ENCODE data around the gene GPN2. TPM values are rescaled to one million over a fixed set of nuclear protein-coding genes. Genes with fewer than 3 reads are reported as not detected.

The GPN2 gene
- total RNA-seq = 10 to 100 TPM; 44.8 to 61.4 TPM

DNA sequence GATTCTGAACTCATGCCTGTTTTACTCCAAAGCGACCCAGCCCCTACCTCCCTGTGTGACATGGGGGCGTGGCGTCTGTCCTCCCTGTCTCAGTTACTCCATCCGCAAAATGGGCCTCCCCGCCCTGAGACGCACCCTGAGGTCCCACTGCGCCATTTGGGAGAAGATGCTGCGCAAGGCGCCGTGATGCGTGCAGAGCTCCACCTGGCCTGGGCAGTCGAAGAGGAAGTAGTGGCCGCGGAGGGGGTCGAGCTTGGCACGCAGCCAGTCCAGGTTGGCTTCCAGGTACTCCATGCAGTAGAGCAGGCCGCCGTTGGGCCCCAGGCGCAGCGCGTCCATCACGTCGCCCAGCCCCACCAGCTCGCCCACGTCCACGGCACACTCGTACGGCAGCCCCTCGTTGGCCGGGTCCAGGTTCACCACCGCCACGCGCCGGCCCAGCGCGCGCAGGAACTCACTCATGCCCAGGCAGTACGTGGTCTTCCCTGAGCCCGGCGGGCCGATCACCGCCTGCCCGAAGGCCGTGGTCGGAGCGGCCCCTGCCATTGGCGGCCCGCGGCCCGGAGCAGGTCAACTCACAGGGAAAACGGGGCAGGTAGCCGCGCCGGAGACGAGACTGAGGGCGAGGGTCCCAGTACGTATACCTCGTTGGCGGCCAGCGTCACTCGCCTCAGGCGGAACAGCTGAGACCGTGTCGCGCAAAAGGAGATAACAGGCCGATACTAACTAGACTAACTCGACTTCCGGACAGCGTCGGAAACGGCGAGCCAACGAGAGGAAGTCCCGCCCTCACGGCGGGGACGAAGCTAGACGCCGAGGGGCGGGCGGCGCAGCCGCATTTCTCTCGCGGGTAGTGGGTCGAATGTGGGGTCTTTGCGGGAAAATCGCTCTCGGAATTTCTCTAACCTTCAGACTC, at the start of gene GPN2:
TSS of gene GPN2 (minus strand) at position 733 of the 916 bp plus-strand sequence. CDS start at position 546, 187 bp downstream.
- peak within 1 kb of the TSS; percentile 98 for H3K27ac Mint-ChIP-seq
- H3K9me3 Mint-ChIP-seq = no peaks in the 10 kb centered on the region
- H3K4me3 Mint-ChIP-seq = peak within 1 kb of the TSS; percentile 99
- peaks cover 87% of the 10 kb centered on the region for H3K36me3 Mint-ChIP-seq (ENCODE audit: low read depth)
- no peaks in the 10 kb centered on the region for H3K27me3 Mint-ChIP-seq
- H3K4me1 Mint-ChIP-seq = peaks cover 24% of the 10 kb centered on the region
- peak; percentile 99 for ATAC-seq (replicated peaks)

DNA sequence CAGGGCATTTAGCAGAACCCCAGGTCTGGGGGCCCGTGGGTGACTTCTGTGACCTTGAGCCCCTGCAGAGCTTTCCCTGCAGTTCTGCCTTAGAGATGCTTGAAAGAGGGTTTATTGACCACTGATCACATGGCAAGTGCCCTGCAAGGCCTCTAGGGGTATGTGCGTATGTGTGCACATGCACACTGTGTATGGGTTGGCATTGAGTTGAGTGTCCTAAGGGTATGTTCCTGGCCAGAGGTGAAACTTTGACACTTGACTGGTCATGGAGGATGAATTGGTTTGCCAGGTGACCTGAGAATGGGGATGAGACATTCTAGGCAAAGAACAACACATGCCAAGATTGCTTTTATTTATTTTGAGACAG, 48.6 kb upstream of the GPN2 start:
- no peaks in the 10 kb centered on the region for H3K4me1 Mint-ChIP-seq
- H3K9me3 Mint-ChIP-seq = no peaks in the 10 kb centered on the region
- no peaks in the 10 kb centered on the region for H3K27me3 Mint-ChIP-seq
- no peak for ATAC-seq (replicated peaks)
- H3K27ac Mint-ChIP-seq = no peak overlapping the region
- peaks cover 75% of the 10 kb centered on the region for H3K36me3 Mint-ChIP-seq (ENCODE audit: low read depth)
- H3K4me3 Mint-ChIP-seq = no peak overlapping the region

DNA sequence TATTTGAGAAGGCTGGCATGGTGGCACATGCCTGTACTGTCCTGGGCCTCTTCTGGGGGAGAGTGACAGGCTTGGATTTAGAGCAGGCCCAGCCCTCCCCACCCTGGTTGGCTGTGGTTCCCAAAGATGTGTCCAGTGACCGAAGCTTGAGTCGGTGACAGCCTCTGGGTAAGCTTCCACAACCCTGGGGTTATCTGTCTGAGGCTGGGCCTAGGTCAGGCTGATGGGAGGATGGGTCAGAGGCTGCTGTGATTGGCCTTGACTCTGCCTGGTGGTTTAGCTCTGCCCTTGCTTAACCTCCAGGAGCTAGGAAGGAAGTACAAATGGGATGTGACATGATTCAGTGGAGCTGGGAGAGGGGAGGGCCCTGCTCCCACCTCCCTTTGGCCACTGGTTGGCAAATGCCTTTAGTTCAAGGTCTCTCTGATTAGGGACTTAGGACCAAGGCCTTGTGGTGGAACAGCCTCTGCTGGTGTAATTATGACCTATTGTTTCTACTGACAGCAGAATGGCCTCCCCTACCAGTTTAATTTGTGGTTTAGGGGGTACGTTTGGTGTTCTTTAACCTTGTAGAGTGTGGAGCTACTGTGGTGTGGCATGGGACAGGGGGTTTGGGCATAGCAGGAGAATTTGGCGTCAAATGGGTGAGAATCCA, 48.0 kb upstream of the GPN2 start:
- no peak overlapping the region for H3K4me3 Mint-ChIP-seq
- no peaks in the 10 kb centered on the region for H3K9me3 Mint-ChIP-seq
- H3K36me3 Mint-ChIP-seq (ENCODE audit: low read depth) = peaks cover 75% of the 10 kb centered on the region
- H3K27me3 Mint-ChIP-seq = no peaks in the 10 kb centered on the region
- no peak for ATAC-seq (replicated peaks)
- no peaks in the 10 kb centered on the region for H3K4me1 Mint-ChIP-seq
- no peak overlapping the region for H3K27ac Mint-ChIP-seq

DNA sequence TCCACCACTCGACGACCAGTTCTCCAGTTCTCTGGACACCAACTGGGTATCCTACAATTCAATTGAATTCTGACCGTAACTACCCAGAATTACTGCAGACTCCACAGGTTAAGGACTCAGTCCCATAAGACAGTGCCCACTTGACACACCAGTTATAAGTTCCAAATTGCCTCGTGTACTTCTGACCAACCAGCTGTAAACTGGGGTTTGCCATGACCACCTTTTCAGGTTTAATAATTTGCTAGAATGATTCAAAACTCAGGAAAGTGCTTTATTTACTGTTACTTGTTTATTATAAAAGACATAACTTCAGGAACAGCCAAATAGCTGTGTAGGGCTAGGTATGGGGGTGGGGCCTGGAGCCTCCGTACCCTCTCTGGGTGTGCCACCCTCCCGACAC, 46.7 kb upstream of the GPN2 start:
- Mint-ChIP-seq H3K27me3 (no peaks in the 10 kb centered on the region), H3K9me3 (no peaks in the 10 kb centered on the region)

DNA sequence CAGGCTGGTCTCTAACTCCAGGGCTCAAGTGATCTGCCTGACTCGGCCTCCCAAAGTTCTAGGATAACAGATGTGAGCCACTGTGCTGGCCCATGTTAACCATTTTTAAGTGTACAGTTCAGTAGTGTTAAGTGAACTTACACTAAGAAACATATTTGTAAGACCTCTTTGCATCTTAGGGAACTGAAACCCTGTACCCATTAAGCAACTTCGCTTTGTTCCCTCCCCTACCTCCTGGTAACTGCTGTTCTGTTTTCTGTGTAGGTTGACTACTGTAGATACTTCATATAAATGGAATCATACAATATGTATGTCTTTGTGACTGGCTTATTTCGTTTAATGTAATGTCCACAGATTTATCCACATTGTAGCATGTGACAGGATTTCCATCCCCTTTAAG, 42.4 kb upstream of the GPN2 start:
- no peak for ATAC-seq (replicated peaks)
- no peaks in the 10 kb centered on the region for H3K9me3 Mint-ChIP-seq
- H3K27me3 Mint-ChIP-seq = no peaks in the 10 kb centered on the region
- no peaks in the 10 kb centered on the region for H3K4me1 Mint-ChIP-seq
- H3K36me3 Mint-ChIP-seq (ENCODE audit: low read depth) = peaks cover 80% of the 10 kb centered on the region
- H3K4me3 Mint-ChIP-seq = no peak overlapping the region
- H3K27ac Mint-ChIP-seq = peak overlapping the region; percentile 38

More for the DNA sequence above, 46.7 kb upstream of the GPN2 start:
- no peak for ATAC-seq (replicated peaks)
- H3K27ac Mint-ChIP-seq = no peak overlapping the region
- H3K36me3 Mint-ChIP-seq (ENCODE audit: low read depth) = peaks cover 74% of the 10 kb centered on the region
- no peak overlapping the region for H3K4me3 Mint-ChIP-seq
- H3K4me1 Mint-ChIP-seq = no peaks in the 10 kb centered on the region

DNA sequence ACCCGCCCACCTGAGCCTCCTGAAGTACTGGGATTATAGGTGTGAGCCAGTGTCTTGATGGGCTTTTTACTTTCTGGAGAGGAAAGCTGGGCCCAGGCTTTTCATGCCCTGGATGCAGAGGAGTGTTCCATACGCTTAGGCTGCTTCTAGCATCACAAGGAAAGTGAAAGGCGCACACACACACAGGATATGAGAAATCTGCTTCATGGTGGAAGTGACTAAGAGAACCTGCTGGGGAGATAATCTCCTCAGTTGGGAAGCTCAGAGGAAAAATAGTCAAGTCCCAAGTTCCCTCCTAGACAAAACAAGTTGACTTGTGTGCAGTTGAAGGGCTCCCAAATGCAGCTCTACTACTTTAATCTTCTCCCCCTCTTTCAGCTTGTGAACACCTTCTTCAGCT, 33.6 kb upstream of the GPN2 start:
- Mint-ChIP-seq H3K36me3 (ENCODE audit: low read depth) (peaks cover 74% of the 10 kb centered on the region), H3K27ac (peak overlapping the region; percentile 96), H3K9me3 (no peaks in the 10 kb centered on the region), H3K4me1 (peaks cover 21% of the 10 kb centered on the region), H3K27me3 (no peaks in the 10 kb centered on the region), H3K4me3 (peak overlapping the region; percentile 92)
- ATAC-seq (replicated peaks) = no peak

DNA sequence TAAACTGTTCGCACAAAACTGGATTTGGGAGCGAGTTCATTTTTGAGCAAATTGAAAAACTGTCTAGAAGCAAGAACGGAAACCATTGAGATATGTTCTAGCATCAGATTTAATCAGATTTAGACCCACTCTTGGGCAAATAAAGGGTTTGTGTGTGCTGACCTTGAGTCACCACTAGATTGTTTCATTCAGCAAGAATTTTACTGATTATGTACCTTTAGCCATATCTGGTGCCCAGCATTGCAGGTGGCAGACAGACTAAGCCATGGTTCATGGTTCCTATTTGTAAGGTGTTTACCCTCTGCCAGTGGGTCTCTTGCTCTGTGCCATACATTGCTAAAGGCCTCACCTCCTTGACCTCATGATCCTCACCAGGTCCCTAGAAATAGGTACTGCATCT, 32.8 kb upstream of the GPN2 start:
- Mint-ChIP-seq H3K4me1 (peaks cover 21% of the 10 kb centered on the region), H3K36me3 (ENCODE audit: low read depth) (peaks cover 66% of the 10 kb centered on the region), H3K4me3 (peak overlapping the region; percentile 92), H3K27ac (peak overlapping the region; percentile 96), H3K27me3 (no peaks in the 10 kb centered on the region), H3K9me3 (no peaks in the 10 kb centered on the region)
- no peak for ATAC-seq (replicated peaks)

DNA sequence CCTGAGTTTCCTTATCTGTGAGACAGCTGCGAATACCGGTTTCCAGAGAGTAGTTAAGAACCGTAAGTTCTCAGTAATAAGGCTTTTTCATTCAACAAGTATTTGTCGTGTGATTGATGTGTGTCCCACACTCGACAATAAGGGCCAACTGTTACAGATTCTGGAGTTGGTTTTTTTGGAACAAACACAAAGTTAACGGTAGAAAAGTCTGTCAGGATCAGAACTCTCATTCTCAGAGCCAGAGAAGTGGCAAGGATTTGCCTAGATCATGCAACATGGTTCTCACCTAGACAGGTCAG, 32.3 kb upstream of the GPN2 start:
- H3K27ac Mint-ChIP-seq = peak overlapping the region; percentile 96
- peaks cover 21% of the 10 kb centered on the region for H3K4me1 Mint-ChIP-seq
- H3K4me3 Mint-ChIP-seq = peak overlapping the region; percentile 92
- H3K27me3 Mint-ChIP-seq = no peaks in the 10 kb centered on the region
- peaks cover 61% of the 10 kb centered on the region for H3K36me3 Mint-ChIP-seq (ENCODE audit: low read depth)
- no peak for ATAC-seq (replicated peaks)
- no peaks in the 10 kb centered on the region for H3K9me3 Mint-ChIP-seq

DNA sequence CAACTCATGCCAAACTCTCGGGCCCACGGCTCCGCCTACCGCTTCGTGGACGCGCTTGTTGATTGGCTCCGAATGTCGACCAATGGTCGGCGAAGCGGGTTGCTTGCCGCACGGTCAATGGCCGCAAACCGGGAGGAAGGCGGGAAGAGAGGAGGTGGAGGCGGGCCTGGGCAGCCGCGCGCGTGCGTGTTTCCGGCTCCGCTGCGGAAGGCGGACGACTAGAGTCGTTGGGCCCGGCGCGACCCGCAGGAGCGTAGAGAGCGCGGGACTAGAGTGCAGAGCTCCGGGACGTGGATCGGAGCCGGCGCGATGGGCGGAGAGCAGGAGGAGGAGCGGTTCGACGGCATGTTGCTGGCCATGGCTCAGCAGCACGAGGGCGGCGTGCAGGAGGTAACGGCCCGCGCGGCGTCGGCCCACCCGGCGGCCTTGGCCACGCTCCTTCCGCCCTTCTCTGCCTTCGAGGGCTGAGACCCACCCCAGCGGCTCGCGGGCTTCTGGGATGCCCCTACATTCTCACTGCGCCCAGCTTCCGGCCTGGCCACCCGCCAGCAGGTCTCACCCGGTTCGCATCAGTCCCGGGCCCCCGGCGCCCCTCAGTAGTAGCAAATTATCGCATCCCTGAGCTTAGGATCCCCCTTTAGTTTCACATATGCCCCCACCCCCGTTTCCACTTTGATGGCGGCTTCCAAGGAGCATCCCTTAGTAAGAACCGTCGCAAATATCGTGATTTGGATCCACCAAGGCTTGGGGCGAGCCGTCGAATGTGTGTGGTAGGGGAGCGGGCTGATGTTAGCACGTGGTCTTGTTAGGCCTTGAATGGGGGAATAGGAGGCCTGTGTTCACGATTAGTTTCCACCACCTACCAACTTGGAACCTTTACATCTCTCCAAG, 31.7 kb upstream of the GPN2 start, which contains the start of gene NUDC:
TSS of gene NUDC (plus strand) at position 204 of the 891 bp plus-strand sequence. CDS start at position 310, 106 bp downstream.
- peak; percentile 98 for ATAC-seq (replicated peaks)
- Mint-ChIP-seq H3K27me3 (no peaks in the 10 kb centered on the region), H3K9me3 (no peaks in the 10 kb centered on the region), H3K4me3 (peak within 1 kb of the TSS; percentile 92), H3K36me3 (ENCODE audit: low read depth) (peaks cover 55% of the 10 kb centered on the region), H3K27ac (peak within 1 kb of the TSS; percentile 96), H3K4me1 (peaks cover 18% of the 10 kb centered on the region)

DNA sequence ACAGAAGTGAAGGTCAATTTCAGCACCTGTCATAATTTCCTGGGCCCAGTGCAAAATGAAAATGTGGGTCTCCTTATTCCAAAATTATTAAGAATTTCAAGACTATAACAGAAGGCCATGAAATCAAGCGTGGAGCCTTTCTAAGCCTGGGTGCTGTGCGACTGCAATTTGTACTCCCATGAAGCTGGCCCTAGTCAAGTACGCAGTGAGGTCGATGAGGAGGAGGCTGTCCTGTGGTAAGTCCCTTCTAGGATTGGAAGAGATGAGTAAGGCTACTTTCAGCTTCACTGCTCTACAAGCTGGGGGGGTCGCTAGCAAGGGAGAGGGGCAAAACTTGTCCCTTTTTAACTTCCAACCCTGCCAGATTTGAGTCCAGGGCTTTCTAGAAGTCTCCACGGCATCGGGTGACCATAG, 31.1 kb upstream of the GPN2 start:
- H3K4me3 Mint-ChIP-seq = peak overlapping the region; percentile 92
- H3K27ac Mint-ChIP-seq = peak overlapping the region; percentile 96
- H3K36me3 Mint-ChIP-seq (ENCODE audit: low read depth) = peaks cover 48% of the 10 kb centered on the region
- H3K4me1 Mint-ChIP-seq = peaks cover 16% of the 10 kb centered on the region
- peak; percentile 70 for ATAC-seq (replicated peaks)
- H3K27me3 Mint-ChIP-seq = no peaks in the 10 kb centered on the region
- H3K9me3 Mint-ChIP-seq = no peaks in the 10 kb centered on the region

DNA sequence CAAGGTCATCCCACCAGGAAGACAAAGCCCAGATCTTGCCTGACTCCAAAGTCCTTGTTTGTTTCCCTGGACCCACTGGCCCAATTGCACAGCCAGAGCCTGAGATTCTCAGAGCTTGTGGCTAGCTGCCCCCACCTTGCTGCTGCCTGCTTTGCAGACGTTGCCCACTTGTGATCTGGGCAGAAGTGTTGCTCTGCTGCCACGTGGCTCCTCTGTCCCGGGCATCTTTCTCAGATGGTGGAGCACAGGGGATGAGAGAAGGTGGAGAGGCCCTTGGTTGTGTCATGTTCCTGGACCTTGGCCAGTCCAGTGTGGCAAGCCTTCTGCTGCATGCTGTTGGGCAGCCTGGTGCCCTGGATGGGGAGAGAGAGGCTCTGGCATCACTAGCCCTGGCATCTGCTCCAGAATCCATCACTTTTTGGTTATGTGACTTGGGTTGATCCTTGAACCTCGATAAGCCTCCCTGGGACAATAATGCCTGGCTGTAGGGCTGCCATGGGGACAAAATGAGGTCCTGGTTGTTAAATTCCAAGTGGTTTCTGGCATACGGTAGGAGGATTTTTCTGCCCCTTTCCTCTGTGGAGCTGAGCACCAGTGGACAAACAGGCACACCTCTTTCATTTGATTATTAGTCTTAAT, 25.2 kb upstream of the GPN2 start:
- no peaks in the 10 kb centered on the region for H3K27me3 Mint-ChIP-seq
- H3K36me3 Mint-ChIP-seq (ENCODE audit: low read depth) = no peaks in the 10 kb centered on the region
- H3K4me1 Mint-ChIP-seq = peaks cover 2% of the 10 kb centered on the region
- H3K27ac Mint-ChIP-seq = no peak overlapping the region
- H3K4me3 Mint-ChIP-seq = no peak overlapping the region
- no peaks in the 10 kb centered on the region for H3K9me3 Mint-ChIP-seq
- no peak for ATAC-seq (replicated peaks)

DNA sequence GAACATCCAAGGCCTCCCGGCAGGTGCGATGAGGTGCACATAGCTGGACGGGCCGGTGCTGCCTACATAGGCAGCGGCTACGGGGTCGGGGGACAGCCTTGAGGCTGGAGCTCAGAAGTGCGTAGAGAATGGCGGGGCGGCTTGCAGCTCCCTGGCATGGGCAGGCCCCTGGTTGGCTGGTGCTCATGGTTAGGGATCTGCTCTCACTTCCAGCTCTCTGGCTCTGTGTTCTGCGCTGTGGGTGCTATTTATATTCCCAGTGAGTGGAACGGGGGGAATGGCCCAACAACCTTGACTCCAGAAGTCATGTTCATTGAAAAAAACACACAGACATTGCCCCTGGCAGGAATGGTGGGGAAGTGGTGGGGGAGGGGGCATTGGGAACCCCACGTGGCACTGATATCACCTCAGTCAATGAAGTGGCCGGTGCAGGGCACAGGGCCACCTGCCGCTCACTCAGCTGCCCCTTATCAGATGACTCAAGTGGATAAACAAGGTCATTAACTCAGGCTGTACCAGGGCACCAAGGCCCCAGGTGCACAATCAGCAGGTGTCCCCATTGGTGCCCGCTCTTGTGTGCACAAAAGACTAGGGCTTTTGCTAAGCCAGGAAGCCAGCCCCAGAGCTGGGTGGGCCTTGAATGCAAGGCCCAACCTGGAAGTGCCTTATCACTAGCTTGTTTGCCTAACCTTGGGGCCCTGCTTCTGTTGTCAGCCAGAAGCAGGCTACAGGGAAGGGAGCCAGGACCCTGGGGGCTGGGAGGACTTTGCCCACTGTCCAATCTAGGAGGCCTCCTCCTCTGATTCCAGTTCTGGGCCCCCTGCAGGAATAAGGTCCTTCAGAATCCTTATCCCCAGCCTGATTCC, 23.9 kb upstream of the GPN2 start, which contains the start of gene NR0B2:
TSS of gene NR0B2 (minus strand) at position 222 of the 866 bp plus-strand sequence. CDS start at position 187, 35 bp downstream.
- ATAC-seq (replicated peaks) = no peak
- no peaks in the 10 kb centered on the region for H3K36me3 Mint-ChIP-seq (ENCODE audit: low read depth)
- no peaks in the 10 kb centered on the region for H3K9me3 Mint-ChIP-seq
- H3K4me3 Mint-ChIP-seq = no peak within 1 kb of the TSS
- peaks cover 4% of the 10 kb centered on the region for H3K4me1 Mint-ChIP-seq
- no peak within 1 kb of the TSS for H3K27ac Mint-ChIP-seq
- H3K27me3 Mint-ChIP-seq = peaks cover 4% of the 10 kb centered on the region

DNA sequence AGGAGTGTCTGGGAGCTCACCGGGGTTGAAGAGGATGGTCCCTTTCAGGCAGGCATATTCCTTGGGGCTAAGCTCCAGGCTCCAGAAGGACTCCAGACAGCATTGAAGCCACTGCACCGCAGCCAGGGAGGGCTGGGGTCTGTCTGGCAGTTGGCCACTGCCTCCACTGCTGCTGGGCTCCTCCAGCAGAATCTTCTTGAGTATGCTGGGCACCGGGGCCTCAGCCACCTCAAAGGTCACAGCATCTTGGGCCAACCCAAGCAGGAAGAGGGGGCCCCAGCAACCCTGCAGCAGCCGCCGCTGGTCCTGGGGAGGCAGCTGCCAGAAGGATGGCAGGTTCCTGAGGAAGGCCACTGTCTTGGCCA, 23.3 kb upstream of the GPN2 start:
- no peak overlapping the region for H3K27ac Mint-ChIP-seq
- H3K9me3 Mint-ChIP-seq = no peaks in the 10 kb centered on the region
- H3K4me3 Mint-ChIP-seq = no peak overlapping the region
- H3K4me1 Mint-ChIP-seq = peaks cover 4% of the 10 kb centered on the region
- ATAC-seq (replicated peaks) = no peak
- H3K36me3 Mint-ChIP-seq (ENCODE audit: low read depth) = no peaks in the 10 kb centered on the region
- H3K27me3 Mint-ChIP-seq = peaks cover 4% of the 10 kb centered on the region

Measured in activated T-helper 17 cell treated with anti-CD3 and anti-CD28 coated beads, Interleukin-2, amount 50 U/mL, for 72 hours (primary cell).